H9 (cell line): ENCODE data around the gene CLDN16. TPM values are rescaled to one million over a fixed set of nuclear protein-coding genes. Genes with fewer than 3 reads are reported as not detected.

Source experiments
- DNase-seq: peaks from one replicate; pipeline ENCODE4 v3.0.0-alpha.2; 2017
- H2AFZ ChIP-seq: one replicate; pipeline ENCODE4 v1.6.1; 2013; ENCODE audit warnings: mild to moderate bottlenecking, low read length, control low read depth, moderate library complexity
- H2AK5ac ChIP-seq: 2 replicates; pipeline ENCODE4 v1.6.1; 2013; ENCODE audit warnings: low read length, control low read depth, mixed read lengths; ENCODE audit not compliant: insufficient read length
- H2BK120ac ChIP-seq: one replicate; pipeline ENCODE4 v1.6.1; 2013; ENCODE audit warnings: low read depth, mild to moderate bottlenecking, low read length, control low read depth, inconsistent platforms; ENCODE audit not compliant: poor library complexity, severe bottlenecking
- H2BK12ac ChIP-seq: 2 replicates; pipeline ENCODE4 v1.6.1; 2013; ENCODE audit warnings: low read length, control low read depth, mixed read lengths, low read depth; ENCODE audit not compliant: insufficient read length
- H2BK15ac ChIP-seq: 2 replicates; pipeline ENCODE4 v1.6.1; 2013; ENCODE audit warnings: low read depth, low read length, control low read depth
- H2BK20ac ChIP-seq: one replicate; pipeline ENCODE4 v1.6.1; 2013; ENCODE audit warnings: low read depth, mild to moderate bottlenecking, low read length, control low read depth, inconsistent platforms; ENCODE audit not compliant: poor library complexity, severe bottlenecking
- H2BK5ac ChIP-seq: 2 replicates; pipeline ENCODE4 v1.6.1; 2013; ENCODE audit warnings: low read length, control low read depth, mixed read lengths; ENCODE audit not compliant: insufficient read length
- H3K14ac ChIP-seq: 2 replicates; pipeline ENCODE4 v1.6.1; 2013; ENCODE audit warnings: low read length, control low read depth; ENCODE audit not compliant: insufficient read depth
- H3K18ac ChIP-seq: 2 replicates; pipeline ENCODE4 v1.6.1; 2013; ENCODE audit warnings: low read depth, mild to moderate bottlenecking, mixed read lengths, low read length, control low read depth; ENCODE audit not compliant: insufficient read length
- H3K23ac ChIP-seq: 2 replicates; pipeline ENCODE4 v1.6.1; 2013; ENCODE audit warnings: low read length, control low read depth, mixed read lengths, low read depth; ENCODE audit not compliant: insufficient read length
- H3K23me2 ChIP-seq: 2 replicates; pipeline ENCODE4 v1.6.1; 2013; ENCODE audit warnings: low read depth, mild to moderate bottlenecking, mixed read lengths, low read length, control low read depth; ENCODE audit not compliant: insufficient read length, poor library complexity, severe bottlenecking
- H3K27ac ChIP-seq: 2 replicates; pipeline ENCODE4 v1.5.1; 2013; ENCODE audit warnings: low read length, control low read depth, mixed read lengths, low read depth; ENCODE audit not compliant: insufficient read length
- H3K27me3 ChIP-seq: 2 replicates; pipeline ENCODE4 v1.6.1; 2013; ENCODE audit warnings: low read length, control low read depth, inconsistent platforms; ENCODE audit not compliant: insufficient read depth
- H3K4ac ChIP-seq: 2 replicates; pipeline ENCODE4 v1.6.1; 2013; ENCODE audit warnings: low read depth, mild to moderate bottlenecking, control low read depth, inconsistent platforms, low read length, moderate library complexity
- H3K4me1 ChIP-seq: 2 replicates; pipeline ENCODE4 v1.6.1; 2013; ENCODE audit warnings: low read length, control low read depth, inconsistent platforms; ENCODE audit not compliant: insufficient read depth
- H3K4me2 ChIP-seq: 2 replicates; pipeline ENCODE4 v1.6.1; 2013; ENCODE audit warnings: low read length, control low read depth, mixed read lengths; ENCODE audit not compliant: insufficient read length, insufficient read depth
- H3K56ac ChIP-seq: 2 replicates; pipeline ENCODE4 v1.6.1; 2013; ENCODE audit warnings: low read depth, mild to moderate bottlenecking, mixed read lengths, low read length, control low read depth; ENCODE audit not compliant: insufficient read length
- H3K79me1 ChIP-seq: 2 replicates; pipeline ENCODE4 v1.6.1; 2013; ENCODE audit warnings: low read depth, mild to moderate bottlenecking, moderate library complexity, low read length, control low read depth, inconsistent platforms; ENCODE audit not compliant: insufficient read depth, poor library complexity, severe bottlenecking
- H3K79me2 ChIP-seq: 2 replicates; pipeline ENCODE4 v1.6.1; 2013; ENCODE audit warnings: low read length, control low read depth, inconsistent platforms; ENCODE audit not compliant: insufficient read depth
- H3K9ac ChIP-seq: 2 replicates; pipeline ENCODE4 v1.6.1; 2013; ENCODE audit warnings: low read length, control low read depth, mixed read lengths; ENCODE audit not compliant: insufficient read length; ENCODE audit errors: extremely low read depth
- H3K9me3 ChIP-seq: one replicate; pipeline ENCODE4 v1.6.1; 2013; ENCODE audit warnings: low read depth, low read length, inconsistent platforms; ENCODE audit not compliant: control insufficient read depth
- H3T11ph ChIP-seq: one replicate; pipeline ENCODE4 v1.6.1; 2013; ENCODE audit warnings: mild to moderate bottlenecking, low read length, control low read depth, inconsistent platforms
- H4K20me1 ChIP-seq: one replicate; pipeline ENCODE4 v1.6.1; 2013; ENCODE audit not compliant: control insufficient read depth, insufficient read length, insufficient read depth
- H4K5ac ChIP-seq: 2 replicates; pipeline ENCODE4 v1.6.1; 2013; ENCODE audit warnings: low read depth, mild to moderate bottlenecking, mixed read lengths, low read length, control low read depth; ENCODE audit not compliant: insufficient read length
- H4K8ac ChIP-seq: replicated peaks from 2 replicates; pipeline ENCODE4 v1.6.1; 2013; ENCODE audit warnings: low read length, control low read depth, mixed read lengths, low read depth; ENCODE audit not compliant: insufficient read length
- H4K91ac ChIP-seq: 2 replicates; pipeline ENCODE4 v1.6.1; 2013; ENCODE audit warnings: low read depth, mild to moderate bottlenecking, moderate library complexity, mixed read lengths, low read length, control low read depth; ENCODE audit not compliant: insufficient read length
- H3K27ac Mint-ChIP-seq, 3 experiments: 2 replicates in 2 of 3; 3 replicates in 1 of 3; pipeline ENCODE4 v1.8.0; 2020 to 2021; ENCODE audit warnings: mixed read lengths in 3 of 3, mild to moderate bottlenecking in 1 of 3, moderate library complexity in 1 of 3
- H3K27me3 Mint-ChIP-seq: 2 replicates; pipeline ENCODE4 v1.8.0; 2021; ENCODE audit warnings: low read depth, mild to moderate bottlenecking, moderate library complexity, mixed read lengths
- H3K36me3 Mint-ChIP-seq, 3 experiments: 2 replicates in 2 of 3; 3 replicates in 1 of 3; pipeline ENCODE4 v1.8.0; 2020 to 2021; ENCODE audit warnings: low read depth in 3 of 3, mixed read lengths in 3 of 3; ENCODE audit not compliant: insufficient read depth in 1 of 3
- H3K4me1 Mint-ChIP-seq, 2 experiments: 2 replicates each; pipeline ENCODE4 v1.8.0; 2020; ENCODE audit warnings: mixed read lengths in 2 of 2
- H3K4me3 Mint-ChIP-seq, 2 experiments: 2 replicates in 1 of 2; 3 replicates in 1 of 2; pipeline ENCODE4 v1.8.0; 2020 to 2021; ENCODE audit warnings: mild to moderate bottlenecking in 2 of 2, mixed read lengths in 2 of 2, moderate library complexity in 1 of 2
- H3K9me3 Mint-ChIP-seq, 2 experiments: 2 replicates in 1 of 2; 3 replicates in 1 of 2; pipeline ENCODE4 v1.8.0; 2020; ENCODE audit warnings: mild to moderate bottlenecking in 2 of 2, mixed read lengths in 2 of 2, moderate library complexity in 1 of 2
- CTCF ChIP-seq: fragments of 200-600 bp; sonication (generic); conservative IDR thresholded peaks from 3 replicates; pipeline ENCODE4 v1.8.0; 2021; ENCODE audit warnings: antibody characterized with exemption, mild to moderate bottlenecking
- WGBS: extraction: QIAGEN DNeasy Blood & Tissue Kit; methylation state at CpG from one replicate; pipeline ENCODE4 v1.1.7; 2013; ENCODE audit warnings: missing lambda C conversion rate, low lambda C conversion rate, mixed read lengths; ENCODE audit not compliant: insufficient read length; ENCODE audit errors: extremely low coverage; 5-methylcytosine and 5-hydroxymethylcytosine counted together
- total RNA-seq: library from RNA; stranded (reverse); gene quantifications from 2 replicates; pipeline ENCODE4 v1.2.1, GENCODE V29; 2021

The CLDN16 gene
- total RNA-seq, 1 experiment from 2014 or later, result not detected

GRCh38 chr3:190430906-190431305 lies 42.9 kb downstream of the CLDN16 start:
- Histone ChIP-seq H2BK12ac (no peak overlapping the region), H4K20me1 (no peaks in the 10 kb centered on the region), H3K79me1 (no peaks in the 10 kb centered on the region), H2BK15ac (no peak overlapping the region), H3K27ac (no peak overlapping the region), H2BK5ac (no peak overlapping the region), H3K9ac (no peak overlapping the region), H3K4me2 (no peak overlapping the region), H3K79me2 (no peaks in the 10 kb centered on the region), H3K23me2 (no peaks in the 10 kb centered on the region), H3K9me3 (no peaks in the 10 kb centered on the region), H2BK120ac (no peak overlapping the region), H3K27me3 (no peaks in the 10 kb centered on the region), H2BK20ac (no peak overlapping the region), H4K5ac (no peak overlapping the region), H4K91ac (no peak overlapping the region), H3K56ac (no peak overlapping the region), H3T11ph (no peak overlapping the region), H2AFZ (no peak overlapping the region), H4K8ac (no peak overlapping the region), H3K23ac (no peak overlapping the region), H2AK5ac (no peak overlapping the region), H3K4me1 (no peaks in the 10 kb centered on the region), H3K14ac (no peak overlapping the region), H3K18ac (no peak overlapping the region), H3K4ac (no peak overlapping the region)
- no CpG with 5 or more reads among the region's 2 CpGs for WGBS
- 0 out of 4 replicates have a peak, but pooled peaks cover 0 to 2% of the 10 kb centered on the region in 2 experiments for H3K4me1 Mint-ChIP-seq
- no peak for DNase-seq
- no peaks in the 10 kb centered on the region for H3K36me3 Mint-ChIP-seq
- H3K9me3 Mint-ChIP-seq, result peaks cover 0 to 2% of the 10 kb centered on the region in 2 experiments; a peak in 1 of 5 replicates
- no peaks in the 10 kb centered on the region; the same call in 1 of the 2 replicates for H3K27me3 Mint-ChIP-seq
- no peak overlapping the region for H3K27ac Mint-ChIP-seq
- no peak for TF ChIP-seq CTCF
- H3K4me3 Mint-ChIP-seq, result no peak overlapping the region
